Upper lobe of left lung (tissue), 4 donors: ENCODE data around the gene GUCY1B1.

ENCODE experiments used
- CTCF ChIP-seq, 6 experiments: fragments of 450-650 bp in 4 of 6; fragments of 200-600 bp in 2 of 6; sonication (generic) in 2 of 6; IDR thresholded peaks; one replicate each; pipeline ENCODE4 v1.5.1; 2016 to 2019; ENCODE audit warnings: antibody characterized with exemption in 6 of 6
- POLR2A ChIP-seq, 4 donors: fragments of 450-650 bp; IDR thresholded peaks; one replicate each; pipeline ENCODE4 v1.5.1; 2016 to 2017; ENCODE audit warnings: antibody characterized with exemption in 4 of 4, mild to moderate bottlenecking in 2 of 4
- POLR2AphosphoS5 ChIP-seq, 2 donors: sonication (generic); formaldehyde crosslinking; IDR thresholded peaks; one replicate each; pipeline ENCODE4 v1.5.1; 2017; ENCODE audit warnings: antibody characterized with exemption in 2 of 2

GRCh38 chr4:155709918-155710317 is 48.9 kb upstream of the GUCY1B1 start:
- TF ChIP-seq CTCF (IDR thresholded peaks at IDR 0.05) (no peak), POLR2AphosphoS5 (IDR thresholded peaks at IDR 0.05) (no peak), POLR2A (IDR thresholded peaks at IDR 0.05) (no peak)
